OCI-LY7 (cell line): ENCODE measurements around the gene ZDHHC3. TPM values are rescaled to one million over a fixed set of nuclear protein-coding genes. Genes with fewer than 3 reads are reported as not detected.

Source experiments
- BruUV-seq: library from RNA; stranded (reverse); fragments of 400-500 nt; replicated peaks from 2 replicates; lab custom pipeline; 2021; lab: Mats Ljungman, UMichigan
- CTCF ChIA-PET: fragments of 300-600 bp; sonication (Branson Sonifier 250); formaldehyde crosslinking; loops from one replicate; lab custom pipeline; 2022; ENCODE audit warnings: antibody characterized with exemption; ENCODE audit not compliant: unreplicated experiment; lab: Charles Lee
- POLR2A ChIA-PET: fragments of 300-600 bp; sonication (Branson Sonifier 250); formaldehyde crosslinking; loops from one replicate; lab custom pipeline; 2022; ENCODE audit warnings: antibody characterized with exemption; lab: Charles Lee
- DNase-seq: peaks from one replicate; pipeline ENCODE4 v3.0.0-alpha.2; 2015; ENCODE audit warnings: low spot score
- H2AFZ ChIP-seq: fragments of 200-600 bp; sonication (generic), shearing (Covaris generic); 2 replicates; pipeline ENCODE4 v1.6.1; 2014; ENCODE audit warnings: mild to moderate bottlenecking, antibody characterized with exemption, low read length, moderate library complexity
- H3K27ac ChIP-seq: fragments of 200-600 bp; sonication (generic); 2 replicates; pipeline ENCODE4 v1.5.1; 2014; ENCODE audit warnings: mixed run types, low read depth, mild to moderate bottlenecking, moderate library complexity, low read length, inconsistent platforms; ENCODE audit not compliant: poor library complexity, severe bottlenecking
- H3K36me3 ChIP-seq: fragments of 200-600 bp; sonication (generic); 2 replicates; pipeline ENCODE4 v1.6.1; 2014; ENCODE audit warnings: mild to moderate bottlenecking, antibody characterized with exemption, low read length, moderate library complexity, mixed read lengths; ENCODE audit not compliant: insufficient read depth
- H3K4me1 ChIP-seq: fragments of 200-600 bp; sonication (generic); 2 replicates; pipeline ENCODE4 v1.5.1; 2014; ENCODE audit warnings: mild to moderate bottlenecking, low read length; ENCODE audit not compliant: insufficient read depth, poor library complexity, severe bottlenecking
- H3K4me2 ChIP-seq: fragments of 200-600 bp; sonication (generic); 2 replicates; pipeline ENCODE4 v1.6.1; 2014; ENCODE audit warnings: mild to moderate bottlenecking, low read length
- H3K4me3 ChIP-seq: fragments of 200-600 bp; sonication (generic); 2 replicates; pipeline ENCODE4 v1.5.1; 2014; ENCODE audit warnings: mild to moderate bottlenecking, low read depth, low read length; ENCODE audit not compliant: poor library complexity, severe bottlenecking
- H3K79me2 ChIP-seq: fragments of 200-600 bp; sonication (generic); 2 replicates; pipeline ENCODE4 v1.6.1; 2016; ENCODE audit warnings: low read depth, mild to moderate bottlenecking, low read length, moderate library complexity, mixed read lengths; ENCODE audit not compliant: insufficient read depth
- H3K9me2 ChIP-seq: fragments of 200-600 bp; sonication (generic); 2 replicates; pipeline ENCODE4 v1.6.1; 2016; ENCODE audit warnings: mild to moderate bottlenecking, low read length, mixed read lengths; ENCODE audit not compliant: insufficient read depth
- H3K9me3 ChIP-seq: fragments of 200-600 bp; sonication (generic); 2 replicates; pipeline ENCODE4 v1.6.1; 2014; ENCODE audit warnings: mild to moderate bottlenecking, mixed run types, low read length, mixed read lengths
- H4K20me1 ChIP-seq: fragments of 200-600 bp; sonication (generic); 2 replicates; pipeline ENCODE4 v1.6.1; 2014; ENCODE audit warnings: mild to moderate bottlenecking, antibody characterized with exemption, low read length, moderate library complexity, mixed read lengths; ENCODE audit not compliant: insufficient read depth
- EZH2phosphoT487 ChIP-seq: fragments of 200-600 bp; sonication (generic); IDR thresholded peaks from 2 replicates; pipeline ENCODE4 v1.6.1; 2018; ENCODE audit warnings: low read depth, borderline replicate concordance, mild to moderate bottlenecking, mixed run types, antibody characterized with exemption, low read length, moderate library complexity, mixed read lengths
- intact Hi-C: fragments of 100-400 bp; cut with micrococcal nuclease; formaldehyde crosslinking; loops from one replicate; pipeline ENCODE4 v1.10.0; 2022; ENCODE audit not compliant: unreplicated experiment
- total RNA-seq, 2 experiments: library from RNA; depleted of rRNA in 1 of 2; stranded (reverse); fragments of >200 nt in 1 of 2; shearing (Covaris generic) in 1 of 2; gene quantifications; 2 replicates each; pipeline ENCODE4 v1.2.3, GENCODE V29; 2014 to 2022
- TF ChIP-seq, protein P1 (sequence below): fragments of 200-600 bp; sonication (generic); conservative IDR thresholded peaks from 2 replicates; pipeline ENCODE4 v1.5.1; 2014; ENCODE audit warnings: mild to moderate bottlenecking, antibody characterized with exemption, low read length, moderate library complexity, mixed read lengths

Gene ZDHHC3
- total RNA-seq, 2 experiments from 2014 or later: 53.1 to 53.6 TPM

DNA sequence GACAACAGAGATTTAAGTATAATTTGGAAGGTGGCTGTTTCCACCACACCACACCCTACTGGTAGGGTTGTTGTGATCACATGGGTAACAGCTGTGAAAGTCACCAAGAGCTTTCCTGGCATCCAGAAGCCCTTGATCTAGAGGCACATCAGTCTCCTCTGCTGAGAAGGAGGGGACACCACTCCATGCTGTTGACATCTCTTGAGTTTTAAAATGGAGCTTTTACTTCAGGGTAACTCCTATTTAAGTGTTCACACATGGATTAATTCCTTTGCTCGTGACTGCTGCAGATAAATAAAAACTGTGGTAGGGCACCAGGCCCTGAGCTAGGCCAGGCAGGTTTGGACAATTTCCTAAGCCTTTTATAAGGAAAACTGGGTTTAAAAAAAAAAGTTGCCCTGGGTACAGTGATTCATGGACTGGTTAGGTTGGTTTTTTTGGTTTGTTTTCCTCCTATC, 7.5 kb upstream of the ZDHHC3 start:
- ChIA-PET POLR2A (interaction anchor here (0.6 kb wide), 1 partner anchor 42 kb away, joined by 3 read pairs; no protein-coding TSS in a partner anchor), CTCF (no interaction called here)
- intact Hi-C loops: no loop called here
- no peak for DNase-seq
- Histone ChIP-seq H3K4me1 (no peaks in the 10 kb centered on the region), H2AFZ (no peak overlapping the region), H3K27ac (no peak overlapping the region), H3K4me3 (no peak overlapping the region), H3K79me2 (peaks cover 80% of the 10 kb centered on the region), H3K4me2 (no peak overlapping the region), H3K9me2 (no peaks in the 10 kb centered on the region), H4K20me1 (peaks cover 26% of the 10 kb centered on the region), H3K9me3 (no peaks in the 10 kb centered on the region), H3K36me3 (peaks cover 75% of the 10 kb centered on the region)
- TF ChIP-seq, protein P1, sequence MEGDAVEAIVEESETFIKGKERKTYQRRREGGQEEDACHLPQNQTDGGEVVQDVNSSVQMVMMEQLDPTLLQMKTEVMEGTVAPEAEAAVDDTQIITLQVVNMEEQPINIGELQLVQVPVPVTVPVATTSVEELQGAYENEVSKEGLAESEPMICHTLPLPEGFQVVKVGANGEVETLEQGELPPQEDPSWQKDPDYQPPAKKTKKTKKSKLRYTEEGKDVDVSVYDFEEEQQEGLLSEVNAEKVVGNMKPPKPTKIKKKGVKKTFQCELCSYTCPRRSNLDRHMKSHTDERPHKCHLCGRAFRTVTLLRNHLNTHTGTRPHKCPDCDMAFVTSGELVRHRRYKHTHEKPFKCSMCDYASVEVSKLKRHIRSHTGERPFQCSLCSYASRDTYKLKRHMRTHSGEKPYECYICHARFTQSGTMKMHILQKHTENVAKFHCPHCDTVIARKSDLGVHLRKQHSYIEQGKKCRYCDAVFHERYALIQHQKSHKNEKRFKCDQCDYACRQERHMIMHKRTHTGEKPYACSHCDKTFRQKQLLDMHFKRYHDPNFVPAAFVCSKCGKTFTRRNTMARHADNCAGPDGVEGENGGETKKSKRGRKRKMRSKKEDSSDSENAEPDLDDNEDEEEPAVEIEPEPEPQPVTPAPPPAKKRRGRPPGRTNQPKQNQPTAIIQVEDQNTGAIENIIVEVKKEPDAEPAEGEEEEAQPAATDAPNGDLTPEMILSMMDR: no peak
- TF ChIP-seq EZH2phosphoT487: no peak
- BruUV-seq: no TSS peak

DNA sequence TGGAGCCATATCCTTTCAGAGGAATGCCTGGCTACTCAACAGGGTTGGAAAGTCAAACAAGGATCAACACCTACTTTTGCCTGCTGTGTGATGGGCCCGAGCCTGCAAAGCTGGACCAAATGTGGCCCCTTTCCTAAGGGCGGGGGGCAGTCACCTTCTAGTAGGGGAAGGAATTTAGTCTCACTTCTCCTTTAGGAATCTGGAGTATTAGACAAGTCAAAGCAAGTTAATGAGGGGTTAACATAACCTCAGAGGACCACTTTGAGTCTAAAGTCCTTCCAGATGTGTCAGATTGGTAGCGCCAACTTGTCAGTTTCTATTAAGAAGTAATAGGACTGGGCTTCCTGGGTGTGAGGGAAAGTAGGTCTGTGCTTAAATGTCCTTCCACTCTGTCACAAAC, 6.8 kb upstream of the ZDHHC3 start:
- Histone ChIP-seq H2AFZ (no peak overlapping the region), H3K79me2 (peaks cover 82% of the 10 kb centered on the region), H3K36me3 (peaks cover 75% of the 10 kb centered on the region), H4K20me1 (peaks cover 23% of the 10 kb centered on the region), H3K4me1 (peaks cover 1% of the 10 kb centered on the region), H3K4me3 (no peak overlapping the region), H3K9me2 (no peaks in the 10 kb centered on the region), H3K9me3 (no peaks in the 10 kb centered on the region), H3K4me2 (no peak overlapping the region), H3K27ac (no peak overlapping the region)
- CTCF ChIA-PET: no interaction called here
- TF ChIP-seq, protein P1: no peak
- TF ChIP-seq EZH2phosphoT487: no peak
- BruUV-seq: no TSS peak
- intact Hi-C loops: no loop called here
- DNase-seq: no peak
- POLR2A ChIA-PET: interaction anchor here (0.8 kb wide), 1 partner anchor 10 kb away, joined by 3 read pairs; no protein-coding TSS in a partner anchor

DNA sequence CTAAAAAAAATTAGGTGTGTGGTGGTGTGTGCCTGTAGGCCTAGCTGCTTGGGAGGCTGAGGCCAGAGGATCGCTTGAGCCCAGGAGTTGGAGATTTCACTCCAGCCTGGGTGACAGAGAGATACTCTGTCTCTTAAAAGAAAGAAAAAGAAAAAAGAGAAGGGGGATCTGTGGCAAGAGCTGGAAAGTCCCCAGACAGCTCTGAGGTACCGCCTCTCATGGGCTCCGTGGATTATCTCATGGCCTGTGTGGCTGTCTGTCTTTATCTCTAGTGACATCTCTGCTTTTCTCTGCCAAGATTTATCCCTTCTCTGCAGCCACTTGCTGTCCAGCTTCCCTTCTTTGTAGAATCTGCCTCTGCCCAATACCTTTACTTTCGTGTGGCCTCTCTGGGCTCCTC, 5.8 kb upstream of the ZDHHC3 start:
- no peak overlapping the region for H3K4me2 ChIP-seq
- no peak overlapping the region for H3K27ac ChIP-seq
- H2AFZ ChIP-seq: no peak overlapping the region
- no peaks in the 10 kb centered on the region for H3K9me3 ChIP-seq
- intact Hi-C loops: no loop called here
- H3K9me2 ChIP-seq: no peaks in the 10 kb centered on the region
- ChIA-PET CTCF (no interaction called here), POLR2A (interaction anchor here (0.8 kb wide), 1 partner anchor 11 kb away, joined by 3 read pairs; no protein-coding TSS in a partner anchor)
- peaks cover 83% of the 10 kb centered on the region for H3K79me2 ChIP-seq
- TF ChIP-seq, protein P1: no peak
- no peak for TF ChIP-seq EZH2phosphoT487
- DNase-seq: no peak
- no peak overlapping the region for H3K4me3 ChIP-seq
- H3K4me1 ChIP-seq: peaks cover 10% of the 10 kb centered on the region
- H3K36me3 ChIP-seq: peaks cover 73% of the 10 kb centered on the region
- no TSS peak for BruUV-seq
- peaks cover 16% of the 10 kb centered on the region for H4K20me1 ChIP-seq
